Ishikawa (cell line): ENCODE measurements around the gene PSMA4.

ENCODE experiments used
- CEBPB ChIP-seq: IDR thresholded peaks from 2 replicates; pipeline ENCODE4 v1.6.1; 2012
- CREB1 ChIP-seq: IDR thresholded peaks from 2 replicates; pipeline ENCODE4 v1.6.1; 2012; ENCODE audit warnings: low read depth
- EGR1 ChIP-seq: IDR thresholded peaks from 2 replicates; pipeline ENCODE4 v1.6.1; 2012
- EP300 ChIP-seq: IDR thresholded peaks from 2 replicates; pipeline ENCODE4 v1.6.1; 2012; ENCODE audit warnings: borderline replicate concordance
- FOXM1 ChIP-seq: IDR thresholded peaks from 2 replicates; pipeline ENCODE4 v1.6.1; 2012; ENCODE audit warnings: low read depth, borderline replicate concordance
- NFIC ChIP-seq: IDR thresholded peaks from 2 replicates; pipeline ENCODE4 v1.6.1; 2012
- RAD21 ChIP-seq: IDR thresholded peaks from 2 replicates; pipeline ENCODE4 v1.6.1; 2012; ENCODE audit warnings: low read depth
- REST ChIP-seq: IDR thresholded peaks from 2 replicates; pipeline ENCODE4 v1.6.1; 2012; ENCODE audit warnings: low read depth, mild to moderate bottlenecking
- TAF1 ChIP-seq: IDR thresholded peaks from 2 replicates; pipeline ENCODE4 v1.6.1; 2012; ENCODE audit warnings: low read depth, mild to moderate bottlenecking
- TCF12 ChIP-seq: IDR thresholded peaks from 2 replicates; pipeline ENCODE4 v1.6.1; 2012; ENCODE audit warnings: low read depth
- TEAD4 ChIP-seq: IDR thresholded peaks from 2 replicates; pipeline ENCODE4 v1.6.1; 2012
- YY1 ChIP-seq: IDR thresholded peaks from 2 replicates; pipeline ENCODE4 v1.6.1; 2012; ENCODE audit warnings: low read depth
- ZBTB7A ChIP-seq: IDR thresholded peaks from 2 replicates; pipeline ENCODE4 v1.6.1; 2012; ENCODE audit warnings: low read depth
- TF ChIP-seq, protein P1 (sequence below): IDR thresholded peaks from 2 replicates; pipeline ENCODE4 v1.6.1; 2012
- TF ChIP-seq, protein P2 (sequence below): IDR thresholded peaks from 2 replicates; pipeline ENCODE4 v1.6.1; 2012

PSMA4 gene

DNA sequence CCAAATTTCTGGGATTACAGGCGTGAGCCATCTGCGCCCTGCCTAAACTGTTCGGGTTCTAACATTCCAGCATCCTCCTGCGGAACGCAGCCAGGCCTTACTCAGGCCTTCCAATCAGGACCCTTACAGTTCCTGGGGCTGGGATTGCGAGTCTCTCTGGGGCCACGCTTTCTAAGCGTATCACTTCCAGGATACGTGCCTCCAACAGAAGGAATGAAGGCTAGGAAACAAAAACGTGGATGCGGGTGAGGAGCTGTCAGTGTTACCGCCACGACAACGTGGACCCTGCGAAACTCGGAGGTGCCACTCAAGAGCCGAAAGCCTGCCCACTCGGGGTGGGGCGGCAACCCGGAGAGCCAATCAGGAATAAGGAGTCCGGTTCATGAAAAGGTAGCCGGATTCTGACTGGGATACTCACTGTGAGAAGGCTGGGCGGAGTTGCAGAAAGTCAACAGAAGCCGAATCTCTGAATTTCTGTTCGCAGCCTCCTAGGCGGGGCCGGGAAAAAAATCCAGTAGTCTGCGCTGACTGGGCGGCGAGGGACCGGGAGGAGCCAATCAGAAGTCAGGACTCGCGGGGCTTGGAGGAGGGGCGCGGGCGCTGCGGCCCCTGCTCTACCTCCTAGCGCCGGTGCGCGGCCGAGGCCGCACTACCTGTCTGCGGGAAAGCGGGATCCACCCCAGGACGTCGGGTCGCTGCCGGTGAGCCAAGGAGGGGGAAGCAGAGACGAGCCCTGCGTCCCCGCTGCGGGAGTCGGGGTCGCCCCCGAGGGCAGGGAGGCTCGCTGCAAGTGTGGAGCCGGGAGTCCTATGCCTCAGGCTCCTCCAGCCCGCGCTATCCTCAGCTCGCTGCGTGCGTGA is 33.0 kb upstream of the PSMA4 start, which contains the start of gene HYKK:
HYKK (plus strand) TSS at position 607 of the 860 bp plus-strand sequence. CDS start 5,512 bp downstream, outside the sequence.
- no peak for TF ChIP-seq EP300
- no peak for TF ChIP-seq EGR1
- 0 out of 2 replicates have a peak, but pooled peaks have one; percentile 12 for TF ChIP-seq TCF12
- TF ChIP-seq CREB1, result no peak
- no peak for TF ChIP-seq REST
- TF ChIP-seq FOXM1, result no peak
- no peak for TF ChIP-seq NFIC
- TF ChIP-seq RAD21, result no peak
- peak; percentile 29; the same call in 1 of the 2 replicates for TF ChIP-seq YY1
- TF ChIP-seq, protein P1, sequence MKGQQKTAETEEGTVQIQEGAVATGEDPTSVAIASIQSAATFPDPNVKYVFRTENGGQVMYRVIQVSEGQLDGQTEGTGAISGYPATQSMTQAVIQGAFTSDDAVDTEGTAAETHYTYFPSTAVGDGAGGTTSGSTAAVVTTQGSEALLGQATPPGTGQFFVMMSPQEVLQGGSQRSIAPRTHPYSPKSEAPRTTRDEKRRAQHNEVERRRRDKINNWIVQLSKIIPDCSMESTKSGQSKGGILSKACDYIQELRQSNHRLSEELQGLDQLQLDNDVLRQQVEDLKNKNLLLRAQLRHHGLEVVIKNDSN, result no peak
- TF ChIP-seq, protein P2, sequence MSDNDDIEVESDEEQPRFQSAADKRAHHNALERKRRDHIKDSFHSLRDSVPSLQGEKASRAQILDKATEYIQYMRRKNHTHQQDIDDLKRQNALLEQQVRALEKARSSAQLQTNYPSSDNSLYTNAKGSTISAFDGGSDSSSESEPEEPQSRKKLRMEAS, result peak; percentile 56
- TF ChIP-seq TAF1, result peak; percentile 63; the same call in 1 of the 2 replicates
- TF ChIP-seq TEAD4, result 0 out of 2 replicates have a peak, but pooled peaks have one; percentile 17
- no peak for TF ChIP-seq CEBPB
- TF ChIP-seq ZBTB7A, result no peak

GRCh38 chr15:78507831-78508160 is 32.4 kb upstream of the PSMA4 start:
- TF ChIP-seq, protein P1, result no peak
- TF ChIP-seq EP300, result no peak
- no peak for TF ChIP-seq CREB1
- TF ChIP-seq RAD21, result no peak
- no peak for TF ChIP-seq TEAD4
- TF ChIP-seq EGR1, result no peak
- no peak for TF ChIP-seq REST
- TF ChIP-seq NFIC, result no peak
- no peak for TF ChIP-seq FOXM1
- TF ChIP-seq ZBTB7A, result no peak
- TF ChIP-seq CEBPB, result no peak

GRCh38 chr15:78508272-78508671 is 32.0 kb upstream of the PSMA4 start:
- TF ChIP-seq EGR1 (no peak), TCF12 (no peak), YY1 (no peak), TAF1 (no peak), ZBTB7A (no peak), CREB1 (no peak)
- TF ChIP-seq, protein P2, result no peak

DNA sequence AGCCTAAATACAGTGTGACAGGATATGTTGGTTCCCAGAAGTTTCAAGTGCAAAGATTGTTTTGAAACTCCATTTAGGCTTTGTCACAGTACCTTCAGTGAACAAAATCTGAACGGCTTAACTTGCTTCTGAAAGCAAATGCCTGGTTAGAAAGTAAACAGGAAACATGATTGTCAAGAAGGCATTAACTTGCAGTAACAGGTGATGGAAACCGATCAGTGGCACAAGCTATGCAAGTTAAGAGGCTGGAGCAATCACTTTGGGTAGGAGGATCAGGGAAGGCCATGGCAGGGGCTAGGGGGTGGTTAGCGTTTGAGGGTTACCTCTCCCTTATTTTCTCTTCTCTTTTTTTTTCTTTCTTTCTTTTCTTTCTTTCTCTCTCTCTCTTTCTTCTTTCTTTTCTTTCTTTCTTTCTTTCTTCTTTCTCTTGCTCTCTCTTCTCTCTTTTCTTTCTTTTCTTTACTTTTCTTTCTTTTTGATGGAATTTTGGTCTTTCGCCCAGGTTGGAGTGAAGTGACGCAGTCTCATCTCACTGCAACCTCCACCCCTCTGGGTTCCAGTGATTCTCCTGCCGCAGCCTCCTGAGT is 30.4 kb upstream of the PSMA4 start:
- TF ChIP-seq CREB1 (no peak), ZBTB7A (no peak), EGR1 (no peak), FOXM1 (no peak), TAF1 (no peak), CEBPB (no peak), EP300 (no peak), YY1 (no peak), REST (no peak), RAD21 (no peak), NFIC (no peak), TEAD4 (no peak), TCF12 (no peak)
- TF ChIP-seq, protein P2, result no peak
- TF ChIP-seq, protein P1, result no peak
